ENCODE measurements around the gene AHSP.
"Not testable (repeated sequence)": the region's sequence is repeated elsewhere in the genome, so short reads cannot be mapped to it uniquely, and the experiment has no call there.

The AHSP gene

GRCh38 chr16:31531096-31531495 lies 3.4 kb downstream of the AHSP start:
- DNase-seq (ENCODE audit: low spot score), result no peak

- no peak for DNase-seq (ENCODE audit: low spot score)
Observed at GRCh38 chr16:31532120-31532519, 4.4 kb downstream of the AHSP start.

- no peak for DNase-seq (ENCODE audit: low spot score)
Observed at GRCh38 chr16:31532896-31533295, 5.2 kb downstream of the AHSP start.

- DNase-seq (ENCODE audit: low spot score), result no peak
Observed at GRCh38 chr16:31535737-31536136, 8.0 kb downstream of the AHSP start.

- no peak for DNase-seq (ENCODE audit: low spot score)
Observed at GRCh38 chr16:31536804-31537361, 9.2 kb downstream of the AHSP start.

- no peak for DNase-seq (ENCODE audit: low spot score)
Observed at GRCh38 chr16:31537362-31538242, 9.9 kb downstream of the AHSP start.

- not testable (repeated sequence) for DNase-seq (ENCODE audit: low spot score)
Observed at GRCh38 chr16:31538243-31538598, 10.5 kb downstream of the AHSP start.

GRCh38 chr16:31539762-31540161 lies 12.1 kb downstream of the AHSP start:
- not testable (repeated sequence) for DNase-seq (ENCODE audit: low spot score)

GRCh38 chr16:31542763-31543162 lies 15.1 kb downstream of the AHSP start:
- DNase-seq (ENCODE audit: low spot score), result no peak

- DNase-seq (ENCODE audit: low spot score), result no peak
Observed at GRCh38 chr16:31561426-31562233, 33.9 kb downstream of the AHSP start.

GRCh38 chr16:31568577-31569359 lies 41.1 kb downstream of the AHSP start:
- peak; percentile 23 for DNase-seq (ENCODE audit: low spot score)

- no peak for DNase-seq (ENCODE audit: low spot score)
Observed at GRCh38 chr16:31569360-31569717, 41.6 kb downstream of the AHSP start.

- DNase-seq (ENCODE audit: low spot score), result no peak
Observed at GRCh38 chr16:31572821-31573220, 45.1 kb downstream of the AHSP start.

GRCh38 chr16:31574159-31574558 lies 46.5 kb downstream of the AHSP start:
- DNase-seq (ENCODE audit: low spot score), result not testable (repeated sequence)

- DNase-seq (ENCODE audit: low spot score), result no peak
Observed at GRCh38 chr16:31577411-31577810, 49.7 kb downstream of the AHSP start.

Data from AG08395 (cell line).